GM12801 (cell line): ENCODE data around the gene TMEM109.

Source experiments
- TF ChIP-seq, protein P1 (sequence below): IDR thresholded peaks from one replicate; pipeline ENCODE4 v1.5.1; 2011; ENCODE audit warnings: control low read depth; ENCODE audit not compliant: insufficient read length; ENCODE audit errors: extremely low read depth

The TMEM109 gene

DNA sequence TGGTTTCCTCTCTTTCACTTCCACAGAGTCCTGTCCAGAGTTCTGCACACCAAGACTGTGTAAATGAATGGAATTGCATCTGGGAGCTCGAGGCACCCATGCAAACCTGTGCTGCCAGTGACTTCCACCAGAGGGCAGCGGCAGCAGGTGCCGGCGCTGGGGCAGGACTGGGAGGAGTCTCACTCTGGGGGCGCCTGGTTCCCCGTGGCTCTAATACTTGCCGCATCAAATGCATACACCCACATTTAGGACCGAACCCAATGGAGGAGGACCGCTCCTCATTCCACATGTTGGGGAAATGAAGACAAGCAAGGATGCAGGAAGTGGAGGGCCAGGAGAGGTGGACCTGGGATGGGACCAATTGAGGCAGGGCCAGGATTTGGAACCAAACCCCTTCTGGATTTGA is 56.4 kb downstream of the TMEM109 start:
- TF ChIP-seq, protein P1, sequence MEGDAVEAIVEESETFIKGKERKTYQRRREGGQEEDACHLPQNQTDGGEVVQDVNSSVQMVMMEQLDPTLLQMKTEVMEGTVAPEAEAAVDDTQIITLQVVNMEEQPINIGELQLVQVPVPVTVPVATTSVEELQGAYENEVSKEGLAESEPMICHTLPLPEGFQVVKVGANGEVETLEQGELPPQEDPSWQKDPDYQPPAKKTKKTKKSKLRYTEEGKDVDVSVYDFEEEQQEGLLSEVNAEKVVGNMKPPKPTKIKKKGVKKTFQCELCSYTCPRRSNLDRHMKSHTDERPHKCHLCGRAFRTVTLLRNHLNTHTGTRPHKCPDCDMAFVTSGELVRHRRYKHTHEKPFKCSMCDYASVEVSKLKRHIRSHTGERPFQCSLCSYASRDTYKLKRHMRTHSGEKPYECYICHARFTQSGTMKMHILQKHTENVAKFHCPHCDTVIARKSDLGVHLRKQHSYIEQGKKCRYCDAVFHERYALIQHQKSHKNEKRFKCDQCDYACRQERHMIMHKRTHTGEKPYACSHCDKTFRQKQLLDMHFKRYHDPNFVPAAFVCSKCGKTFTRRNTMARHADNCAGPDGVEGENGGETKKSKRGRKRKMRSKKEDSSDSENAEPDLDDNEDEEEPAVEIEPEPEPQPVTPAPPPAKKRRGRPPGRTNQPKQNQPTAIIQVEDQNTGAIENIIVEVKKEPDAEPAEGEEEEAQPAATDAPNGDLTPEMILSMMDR, result no peak

DNA sequence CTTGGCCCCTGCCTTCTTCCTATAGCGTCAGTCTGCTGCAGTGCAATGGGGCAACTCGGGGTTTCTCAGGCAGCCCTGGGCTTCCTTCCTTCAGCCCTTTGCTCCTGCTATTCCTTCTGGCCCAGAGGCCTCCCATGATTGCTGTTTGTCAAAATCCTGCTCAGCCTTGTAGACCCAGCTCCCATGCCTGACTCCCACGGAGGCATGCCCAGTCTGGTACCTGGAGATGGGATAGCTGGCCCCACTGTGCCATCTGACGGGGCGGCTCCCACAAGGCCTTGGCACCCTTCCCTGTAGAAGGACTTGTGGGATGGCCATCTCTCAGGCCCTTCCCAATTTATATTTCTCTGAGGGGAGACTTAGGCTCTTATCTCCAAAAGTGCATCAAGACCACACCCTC is 56.9 kb downstream of the TMEM109 start:
- TF ChIP-seq, protein P1, result no peak

GRCh38 chr11:60971520-60971919 is 57.6 kb downstream of the TMEM109 start, which contains the start of gene CD6:
CD6 (plus strand) TSS chr11:60971680; CDS start chr11:60971866, 186 bp downstream.
- TF ChIP-seq, protein P1, result no peak

DNA sequence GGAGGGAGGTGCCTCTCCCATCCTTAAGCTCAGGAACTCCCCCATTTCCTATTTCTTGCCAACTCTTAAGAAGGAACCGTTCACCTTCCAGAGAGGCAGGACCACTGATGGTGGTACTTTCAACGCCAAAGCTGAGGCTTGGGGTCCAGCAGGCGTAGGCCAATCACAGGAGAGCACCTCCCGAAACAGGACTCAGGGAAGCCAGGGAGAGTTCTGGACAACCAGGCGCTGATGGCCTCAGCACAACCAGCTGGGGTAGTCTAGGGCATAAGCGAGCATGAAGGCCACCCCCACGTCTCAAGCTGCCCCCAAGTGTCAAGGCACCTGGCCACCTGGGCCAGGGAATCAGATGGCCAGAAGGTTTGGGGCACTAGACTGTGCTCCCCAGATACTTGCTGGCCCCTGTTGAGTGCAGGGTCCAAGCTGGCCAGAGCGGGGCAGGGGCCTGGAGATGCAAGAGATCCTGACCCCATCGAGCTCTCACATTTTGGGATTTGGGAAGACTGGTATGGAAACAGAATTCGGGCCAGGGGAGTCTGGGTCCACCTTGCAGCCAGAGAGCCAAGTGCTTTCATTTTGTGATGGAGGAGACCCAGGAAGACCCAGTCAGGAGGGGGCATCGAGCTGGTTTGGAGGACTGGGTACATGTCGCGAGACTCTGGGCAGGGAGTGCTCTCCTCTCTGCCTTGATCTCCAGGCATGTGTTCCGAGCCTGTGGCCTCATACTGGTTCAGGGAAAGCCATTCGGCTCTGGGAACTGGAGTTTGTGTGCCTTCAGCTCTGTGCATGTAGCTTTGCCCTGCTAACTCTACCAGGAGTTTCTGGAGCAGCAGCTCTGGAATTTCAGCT is 58.4 kb downstream of the TMEM109 start:
- TF ChIP-seq, protein P1, result no peak
